ENCODE measurements around the gene RAB7B.

The RAB7B gene

GRCh38 chr1:206035027-206035426 is 31.8 kb upstream of the RAB7B start:
- H3K4me3 ChIP-seq (replicated peaks in 1 of 2; ENCODE audit: low read depth in 2 of 2, low read length in 2 of 2), result no peak overlapping the region
- no peak for DNase-seq (ENCODE audit: low read depth in 2 of 2)
- TF ChIP-seq, protein P1, sequence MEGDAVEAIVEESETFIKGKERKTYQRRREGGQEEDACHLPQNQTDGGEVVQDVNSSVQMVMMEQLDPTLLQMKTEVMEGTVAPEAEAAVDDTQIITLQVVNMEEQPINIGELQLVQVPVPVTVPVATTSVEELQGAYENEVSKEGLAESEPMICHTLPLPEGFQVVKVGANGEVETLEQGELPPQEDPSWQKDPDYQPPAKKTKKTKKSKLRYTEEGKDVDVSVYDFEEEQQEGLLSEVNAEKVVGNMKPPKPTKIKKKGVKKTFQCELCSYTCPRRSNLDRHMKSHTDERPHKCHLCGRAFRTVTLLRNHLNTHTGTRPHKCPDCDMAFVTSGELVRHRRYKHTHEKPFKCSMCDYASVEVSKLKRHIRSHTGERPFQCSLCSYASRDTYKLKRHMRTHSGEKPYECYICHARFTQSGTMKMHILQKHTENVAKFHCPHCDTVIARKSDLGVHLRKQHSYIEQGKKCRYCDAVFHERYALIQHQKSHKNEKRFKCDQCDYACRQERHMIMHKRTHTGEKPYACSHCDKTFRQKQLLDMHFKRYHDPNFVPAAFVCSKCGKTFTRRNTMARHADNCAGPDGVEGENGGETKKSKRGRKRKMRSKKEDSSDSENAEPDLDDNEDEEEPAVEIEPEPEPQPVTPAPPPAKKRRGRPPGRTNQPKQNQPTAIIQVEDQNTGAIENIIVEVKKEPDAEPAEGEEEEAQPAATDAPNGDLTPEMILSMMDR (IDR thresholded peaks at IDR 0.05; ENCODE audit: low read depth, low read length), result no peak

DNA sequence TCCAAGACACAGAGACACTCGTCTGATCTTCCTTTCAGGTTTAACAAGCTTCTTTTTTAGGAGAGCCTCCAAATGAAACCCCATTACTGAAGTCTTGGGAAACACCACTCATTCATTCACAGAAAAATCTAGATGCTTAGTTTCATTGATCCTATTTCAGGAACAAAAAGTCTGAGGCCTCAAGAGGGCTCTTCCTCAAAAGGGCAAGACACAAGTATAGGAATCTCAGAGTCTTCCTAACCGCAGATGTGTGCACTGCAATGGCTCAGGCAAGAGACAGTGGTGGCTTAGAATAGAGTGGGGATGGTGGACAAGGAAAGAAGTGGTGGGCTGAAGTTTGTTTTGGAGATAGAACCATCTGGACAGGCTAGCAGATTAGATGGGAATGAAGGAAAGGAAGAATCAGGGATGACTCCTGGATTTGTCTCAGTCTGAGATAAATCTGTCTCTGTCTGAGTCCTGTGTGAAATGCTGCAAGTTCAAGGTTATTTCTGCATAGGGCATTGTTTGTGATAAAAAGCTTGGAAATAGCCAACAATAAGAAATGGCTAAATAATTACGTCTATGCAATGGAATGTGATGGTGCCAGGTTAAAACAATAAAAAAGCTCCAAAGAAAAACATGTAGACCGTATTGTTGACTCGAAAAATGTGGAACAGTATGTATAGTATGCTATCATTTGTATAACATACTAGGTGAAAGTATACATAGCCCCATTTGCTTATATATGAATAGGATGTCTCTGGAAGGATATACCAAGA is 29.4 kb upstream of the RAB7B start:
- no peak overlapping the region for H3K4me3 ChIP-seq (replicated peaks in 1 of 2; ENCODE audit: low read depth in 2 of 2, low read length in 2 of 2)
- TF ChIP-seq, protein P1 (IDR thresholded peaks at IDR 0.05; ENCODE audit: low read depth, low read length), result no peak
- DNase-seq (ENCODE audit: low read depth in 2 of 2), result peak; percentile 3 to 33

- no peak overlapping the region for H3K4me3 ChIP-seq (replicated peaks in 1 of 2; ENCODE audit: low read depth in 2 of 2, low read length in 2 of 2)
- TF ChIP-seq, protein P1 (IDR thresholded peaks at IDR 0.05; ENCODE audit: low read depth, low read length), result peak; percentile 95
- DNase-seq (ENCODE audit: low read depth in 2 of 2), result peak; percentile 69 to 76
Observed at GRCh38 chr1:206030714-206031113, 27.5 kb upstream of the RAB7B start.

GRCh38 chr1:206030191-206030590 is 27.0 kb upstream of the RAB7B start:
- TF ChIP-seq, protein P1 (IDR thresholded peaks at IDR 0.05; ENCODE audit: low read depth, low read length), result no peak
- H3K4me3 ChIP-seq (replicated peaks in 1 of 2; ENCODE audit: low read depth in 2 of 2, low read length in 2 of 2), result no peak overlapping the region
- no peak for DNase-seq (ENCODE audit: low read depth in 2 of 2)

- TF ChIP-seq, protein P1 (IDR thresholded peaks at IDR 0.05; ENCODE audit: low read depth, low read length), result no peak
- no peak overlapping the region for H3K4me3 ChIP-seq (replicated peaks in 1 of 2; ENCODE audit: low read depth in 2 of 2, low read length in 2 of 2)
- peak; percentile 66 to 74 for DNase-seq (ENCODE audit: low read depth in 2 of 2)
Observed at GRCh38 chr1:206029484-206029883, 26.3 kb upstream of the RAB7B start.

- no peak overlapping the region for H3K4me3 ChIP-seq (replicated peaks in 1 of 2; ENCODE audit: low read depth in 2 of 2, low read length in 2 of 2)
- TF ChIP-seq, protein P1 (IDR thresholded peaks at IDR 0.05; ENCODE audit: low read depth, low read length), result no peak
- no peak for DNase-seq (ENCODE audit: low read depth in 2 of 2)
Observed at GRCh38 chr1:206025283-206025820, 22.2 kb upstream of the RAB7B start.

Measured in cardiac fibroblast (primary cell).